Islet of Langerhans (tissue), 1 donor: Measurements from ENCODE around the gene GNS.

Experiments
- FAIRE-seq: peaks from one replicate; lab custom pipeline; 2011; peaks lifted over from hg19 to GRCh38; lab: Jason Lieb, UNC

GNS gene

GRCh38 chr12:64672925-64673409 lies 86.2 kb downstream of the GNS start:
- no peak for FAIRE-seq

GRCh38 chr12:64671681-64672080 lies 87.5 kb downstream of the GNS start:
- FAIRE-seq = no peak

DNA sequence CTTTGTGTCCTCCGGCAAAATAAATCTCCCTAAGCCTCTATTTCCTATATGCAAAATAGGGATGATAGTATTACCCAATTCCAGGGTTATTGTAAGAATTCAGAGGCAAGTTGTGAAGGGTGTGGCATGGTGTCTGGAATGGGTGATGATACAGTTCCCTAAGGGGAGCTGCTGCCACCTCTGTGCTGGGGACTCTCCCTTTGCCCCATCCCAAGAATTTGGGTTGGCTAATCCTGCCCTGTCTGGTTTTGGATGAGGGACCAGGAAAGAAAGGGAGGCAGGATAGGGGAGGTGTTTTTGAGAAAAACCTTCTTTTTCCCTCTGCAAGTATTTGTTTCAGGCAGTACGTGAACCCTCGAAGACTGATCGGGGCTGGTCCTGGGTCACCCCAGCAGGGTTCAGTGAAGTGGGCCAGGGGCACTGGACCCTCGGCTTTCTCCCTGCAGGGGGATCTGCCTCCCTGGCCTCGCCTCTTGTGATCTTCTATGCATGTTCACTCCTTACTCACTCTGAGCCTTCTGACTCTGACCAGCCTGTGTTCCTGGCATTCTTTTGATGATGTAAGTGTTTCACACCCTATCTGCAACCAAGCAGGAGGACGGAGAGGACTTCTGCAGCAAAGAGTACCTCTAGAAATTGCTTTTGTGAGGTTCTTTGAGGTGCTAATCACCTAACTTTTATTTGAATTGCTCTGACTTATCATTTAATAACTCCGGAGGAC lies 88.1 kb downstream of the GNS start:
- FAIRE-seq = no peak

DNA sequence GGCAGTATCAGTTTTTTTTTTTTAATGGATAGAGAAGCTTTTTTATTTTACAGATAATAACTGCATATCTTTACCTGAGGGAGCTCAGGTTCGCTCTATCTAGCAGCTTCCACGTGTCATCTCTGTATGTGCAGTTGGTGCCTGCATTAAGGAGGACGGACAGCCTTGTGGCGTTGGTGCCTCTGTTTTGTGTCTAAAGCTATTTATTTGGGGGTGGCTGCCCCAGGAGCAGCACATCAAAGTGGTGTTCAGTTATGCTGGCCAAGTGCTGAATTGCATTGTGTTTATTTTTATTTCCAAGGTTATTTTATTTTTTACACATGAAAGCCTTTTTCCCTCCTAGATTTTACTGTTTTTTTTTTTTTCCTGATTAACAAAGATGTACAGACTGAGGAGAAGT lies 89.2 kb downstream of the GNS start:
- no peak for FAIRE-seq

DNA sequence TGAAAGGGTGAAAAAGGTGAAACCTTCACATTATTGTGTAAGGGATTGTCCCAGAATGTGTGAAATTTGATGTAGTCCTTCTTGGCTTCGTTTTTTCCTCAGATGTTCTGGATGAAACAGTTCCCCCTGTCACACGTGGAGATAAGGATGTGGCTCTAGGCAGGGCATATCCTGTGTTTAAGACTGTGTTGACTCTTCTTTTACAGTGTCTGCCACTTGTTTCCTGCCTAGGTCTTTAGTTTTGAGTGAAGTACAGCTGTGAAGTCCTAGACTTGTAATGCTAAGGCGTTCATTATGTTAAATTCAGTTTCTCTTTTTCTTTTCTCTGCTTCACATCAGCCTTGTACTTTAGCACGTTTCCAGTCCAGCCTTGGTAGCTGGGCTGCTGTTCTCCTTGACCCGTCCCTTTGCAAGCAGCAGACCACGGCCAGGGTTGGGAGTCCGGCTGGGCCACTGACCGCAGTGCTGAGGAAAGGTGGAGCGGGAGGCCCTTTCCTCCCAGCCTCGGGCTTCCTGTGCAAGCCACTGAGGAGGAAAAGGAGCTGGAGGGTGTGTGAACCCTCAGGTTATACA lies 89.8 kb downstream of the GNS start:
- FAIRE-seq = no peak

GRCh38 chr12:64667793-64668192 lies 91.4 kb downstream of the GNS start:
- FAIRE-seq = no peak

DNA sequence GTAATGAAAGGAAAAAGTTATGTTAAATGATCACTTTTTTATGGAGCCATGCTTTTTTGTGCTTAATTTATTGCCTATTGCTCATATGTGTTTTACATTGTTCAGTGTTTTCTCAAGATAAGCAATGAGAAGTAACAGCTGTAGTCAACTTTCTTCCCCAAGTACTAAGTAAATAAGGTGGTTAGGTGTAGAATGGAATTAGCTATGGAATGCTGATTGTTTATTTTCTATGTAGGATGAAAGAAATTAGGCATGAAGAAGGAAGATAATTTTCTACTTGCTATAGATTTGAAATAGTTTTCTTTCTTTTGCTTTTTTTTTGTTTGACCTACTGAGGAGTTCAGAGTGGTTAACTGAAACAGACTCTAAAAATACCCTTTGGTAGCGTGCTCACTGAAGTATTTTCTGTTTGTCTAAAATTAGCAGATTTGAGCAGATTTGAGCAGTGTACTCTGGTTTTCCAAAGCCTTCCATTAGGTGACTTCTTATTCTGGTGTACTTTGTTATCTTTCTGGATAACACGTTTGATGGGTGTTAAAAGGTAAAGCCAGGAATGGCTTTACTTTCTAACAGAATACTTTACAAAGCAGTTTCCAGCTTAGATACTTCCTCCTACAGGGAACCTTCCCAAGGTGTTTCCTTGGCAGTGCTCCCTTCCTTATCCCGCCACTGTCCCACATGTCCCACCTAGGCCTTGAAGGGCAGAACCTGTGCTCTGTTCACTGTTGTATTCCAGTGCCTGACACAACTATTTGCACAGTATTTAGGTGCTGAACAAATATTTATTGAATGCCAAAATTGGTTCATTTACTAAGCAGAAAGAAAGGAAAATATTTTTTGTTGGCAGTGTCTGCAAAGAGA lies 92.9 kb downstream of the GNS start:
- FAIRE-seq = no peak

DNA sequence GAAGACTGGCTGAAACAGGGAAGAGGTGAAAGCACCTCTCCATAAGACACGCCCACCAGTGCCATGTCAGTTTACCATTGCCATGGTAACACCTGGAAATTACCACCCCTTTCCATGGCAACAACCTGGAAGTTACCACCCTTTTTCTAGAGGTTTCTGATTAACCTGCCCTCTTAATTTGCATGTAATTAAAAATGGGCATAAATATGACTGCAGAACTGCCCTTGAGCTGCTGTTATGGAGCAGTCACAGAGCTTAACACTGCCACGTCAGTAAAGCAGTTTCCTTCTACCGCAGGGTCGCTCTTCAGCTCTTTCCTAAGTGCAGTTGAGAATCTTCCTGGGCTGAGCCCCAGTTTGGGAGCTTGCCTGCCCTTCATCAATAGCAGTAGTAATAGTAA lies 93.7 kb downstream of the GNS start:
- no peak for FAIRE-seq
